Measurements from ENCODE around the gene MPC1L.

GRCh38 chrX:40622479-40623138 lies 619 bp upstream of the MPC1L start:
- TF ChIP-seq SIN3A (IDR thresholded peaks at IDR 0.05; ENCODE audit: borderline replicate concordance, insufficient read depth, low read length) (no peak), POLR2AphosphoS5 (IDR thresholded peaks at IDR 0.05; ENCODE audit: low read depth, low read length) (no peak)
